ENCODE measurements around the gene ZBTB17.

GRCh38 chr1:15936025-15936424 lies 39.9 kb downstream of the ZBTB17 start:
- TF ChIP-seq FOXM1 (IDR thresholded peaks at IDR 0.05; ENCODE audit: borderline replicate concordance, low read depth), result no peak
- TF ChIP-seq CEBPB (IDR thresholded peaks at IDR 0.05), result no peak
- TF ChIP-seq REST (IDR thresholded peaks at IDR 0.05; ENCODE audit: low read depth), result no peak
- TF ChIP-seq EGR1 (IDR thresholded peaks at IDR 0.05), result no peak
- no peak for TF ChIP-seq MAX (IDR thresholded peaks at IDR 0.05)
- no peak for TF ChIP-seq RAD21 (IDR thresholded peaks at IDR 0.05; ENCODE audit: low read depth)

Measured in Ishikawa (cell line).